Gastroesophageal sphincter (tissue), 4 donors: ENCODE measurements around the gene CD302. TPM values are rescaled to one million over a fixed set of nuclear protein-coding genes. Genes with fewer than 3 reads are reported as not detected.

ENCODE experiments used
- ATAC-seq: fragments of 150-250 bp; one replicate; pipeline ENCODE4 v1.9.1; 2016; ENCODE audit warnings: mild to moderate bottlenecking, moderate library complexity
- H3K27ac ChIP-seq, 4 donors: fragments of 200-600 bp; sonication (generic) in 3 of 4; 1 replicate in 3 of 4; 2 replicates in 1 of 4; pipeline ENCODE4 v1.5.1; 2016 to 2019
- H3K27me3 ChIP-seq: fragments of 200-600 bp; sonication (generic); one replicate; pipeline ENCODE4 v1.5.1; 2019
- H3K36me3 ChIP-seq, 2 donors: fragments of 200-600 bp; sonication (generic); one replicate each; pipeline ENCODE4 v1.5.1; 2019; ENCODE audit warnings: control low read depth in 1 of 2
- H3K4me1 ChIP-seq, 3 donors: fragments of 200-600 bp; sonication (generic); 1 replicate in 2 of 3; 2 replicates in 1 of 3; pipeline ENCODE4 v1.5.1; 2016 to 2019; ENCODE audit warnings: control low read depth in 2 of 3
- H3K4me3 ChIP-seq, 2 donors: fragments of 200-600 bp; sonication (generic); one replicate each; pipeline ENCODE4 v1.5.1; 2019; ENCODE audit warnings: mild to moderate bottlenecking in 1 of 2, moderate library complexity in 1 of 2
- H3K9me3 ChIP-seq, 3 donors: fragments of 200-600 bp; sonication (generic); one replicate each; pipeline ENCODE4 v1.5.1; 2017 to 2019; ENCODE audit warnings: control low read depth in 2 of 3
- EP300 ChIP-seq: sonication (generic); formaldehyde crosslinking; IDR thresholded peaks from one replicate; pipeline ENCODE4 v1.6.1; 2017; ENCODE audit warnings: antibody characterized with exemption, mild to moderate bottlenecking
- POLR2A ChIP-seq, 2 donors: fragments of 450-650 bp; IDR thresholded peaks; one replicate each; pipeline ENCODE4 v1.6.1; 2017; ENCODE audit warnings: antibody characterized with exemption in 2 of 2, mild to moderate bottlenecking in 2 of 2, moderate library complexity in 1 of 2
- POLR2AphosphoS5 ChIP-seq: sonication (generic); formaldehyde crosslinking; IDR thresholded peaks from one replicate; pipeline ENCODE4 v1.6.1; 2017; ENCODE audit warnings: antibody characterized with exemption
- WGBS, 2 donors: methylation state at CpG; one replicate each; pipeline ENCODE4 v1.1.5; 2018; ENCODE audit warnings: low coverage in 1 of 2; 5-methylcytosine and 5-hydroxymethylcytosine counted together
- total RNA-seq, 4 donors: library from RNA; depleted of rRNA; stranded (reverse); fragments of >200 nt; gene quantifications; one replicate each; pipeline ENCODE4 v1.1.0, GENCODE V29; 2016
- TF ChIP-seq, protein P1 (sequence below), 4 experiments: fragments of 200-600 bp in 2 of 4; fragments of 450-650 bp in 2 of 4; sonication (generic) in 1 of 4; IDR thresholded peaks; one replicate each; pipeline ENCODE4 v1.5.1; 2017 to 2019; ENCODE audit warnings: antibody characterized with exemption in 4 of 4, mild to moderate bottlenecking in 2 of 4, moderate library complexity in 2 of 4

CD302 gene
- total RNA-seq, 4 donors from 2014 or later, result 19.0 to 60.0 (median 38.5) TPM

DNA sequence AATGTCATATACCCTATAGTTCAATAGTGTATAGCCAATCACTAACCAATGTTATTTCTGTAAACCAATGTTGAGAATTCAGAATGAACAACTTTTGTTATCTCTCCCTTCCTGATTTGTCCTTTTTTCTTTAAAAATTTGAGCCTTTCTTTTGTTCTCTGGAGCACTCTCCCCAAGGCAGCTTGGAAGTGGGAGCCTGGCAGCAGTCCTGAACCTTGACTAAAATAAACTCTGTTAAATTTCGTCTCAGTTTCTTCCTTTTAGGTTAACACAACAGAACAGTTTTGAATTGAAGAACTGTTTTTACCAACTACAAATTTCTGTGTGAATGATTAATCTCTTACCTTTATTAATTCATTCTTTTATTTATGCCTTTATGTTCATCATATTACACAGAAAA lies 35.9 kb downstream of the CD302 start:
- no peak for ATAC-seq
- TF ChIP-seq POLR2AphosphoS5 (no peak), EP300 (no peak), POLR2A (IDR thresholded peaks at IDR 0.05) (no peak)
- TF ChIP-seq, protein P1, sequence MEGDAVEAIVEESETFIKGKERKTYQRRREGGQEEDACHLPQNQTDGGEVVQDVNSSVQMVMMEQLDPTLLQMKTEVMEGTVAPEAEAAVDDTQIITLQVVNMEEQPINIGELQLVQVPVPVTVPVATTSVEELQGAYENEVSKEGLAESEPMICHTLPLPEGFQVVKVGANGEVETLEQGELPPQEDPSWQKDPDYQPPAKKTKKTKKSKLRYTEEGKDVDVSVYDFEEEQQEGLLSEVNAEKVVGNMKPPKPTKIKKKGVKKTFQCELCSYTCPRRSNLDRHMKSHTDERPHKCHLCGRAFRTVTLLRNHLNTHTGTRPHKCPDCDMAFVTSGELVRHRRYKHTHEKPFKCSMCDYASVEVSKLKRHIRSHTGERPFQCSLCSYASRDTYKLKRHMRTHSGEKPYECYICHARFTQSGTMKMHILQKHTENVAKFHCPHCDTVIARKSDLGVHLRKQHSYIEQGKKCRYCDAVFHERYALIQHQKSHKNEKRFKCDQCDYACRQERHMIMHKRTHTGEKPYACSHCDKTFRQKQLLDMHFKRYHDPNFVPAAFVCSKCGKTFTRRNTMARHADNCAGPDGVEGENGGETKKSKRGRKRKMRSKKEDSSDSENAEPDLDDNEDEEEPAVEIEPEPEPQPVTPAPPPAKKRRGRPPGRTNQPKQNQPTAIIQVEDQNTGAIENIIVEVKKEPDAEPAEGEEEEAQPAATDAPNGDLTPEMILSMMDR (IDR thresholded peaks at IDR 0.05), result no peak
- Histone ChIP-seq H3K4me1 (peaks cover 0 to 12% (median 0%) of the 10 kb centered on the region in 3 donors), H3K9me3 (no peaks in the 10 kb centered on the region), H3K4me3 (no peak overlapping the region), H3K36me3 (peaks cover 0 to 68% of the 10 kb centered on the region in 2 donors), H3K27me3 (no peaks in the 10 kb centered on the region), H3K27ac (peak overlapping the region in 1 of 4 donors; percentile 9)
- WGBS, 2 donors, result 8 to 31% methylated on average over 1 of the region's 1 CpG

DNA sequence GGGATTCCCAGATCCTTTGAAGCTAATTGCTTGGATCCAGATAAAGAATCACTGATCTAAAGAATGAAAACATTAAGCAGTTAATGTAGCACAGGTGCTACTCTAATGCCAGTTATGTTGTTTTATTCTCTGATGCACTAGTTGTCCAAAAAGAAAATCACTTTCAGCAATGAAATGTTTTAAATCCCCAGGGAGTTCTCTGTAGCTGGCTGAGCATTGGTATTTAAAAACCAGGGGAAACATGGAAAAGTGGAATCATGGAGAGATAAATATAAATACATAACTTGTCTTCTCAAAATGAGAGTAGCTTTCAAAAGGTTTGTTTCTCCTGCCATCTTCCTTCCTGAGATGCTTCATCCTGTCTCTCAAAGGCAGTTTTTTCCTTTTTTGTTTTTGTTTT lies 37.7 kb downstream of the CD302 start:
- Histone ChIP-seq H3K4me1 (peaks cover 0 to 13% (median 0%) of the 10 kb centered on the region in 3 donors), H3K27me3 (no peaks in the 10 kb centered on the region), H3K36me3 (peaks cover 0 to 78% of the 10 kb centered on the region in 2 donors), H3K4me3 (no peak overlapping the region), H3K27ac (no peak overlapping the region), H3K9me3 (no peaks in the 10 kb centered on the region)
- TF ChIP-seq POLR2A (IDR thresholded peaks at IDR 0.05) (no peak), POLR2AphosphoS5 (no peak), EP300 (no peak)
- TF ChIP-seq, protein P1 (IDR thresholded peaks at IDR 0.05), result no peak
- ATAC-seq, result no peak

DNA sequence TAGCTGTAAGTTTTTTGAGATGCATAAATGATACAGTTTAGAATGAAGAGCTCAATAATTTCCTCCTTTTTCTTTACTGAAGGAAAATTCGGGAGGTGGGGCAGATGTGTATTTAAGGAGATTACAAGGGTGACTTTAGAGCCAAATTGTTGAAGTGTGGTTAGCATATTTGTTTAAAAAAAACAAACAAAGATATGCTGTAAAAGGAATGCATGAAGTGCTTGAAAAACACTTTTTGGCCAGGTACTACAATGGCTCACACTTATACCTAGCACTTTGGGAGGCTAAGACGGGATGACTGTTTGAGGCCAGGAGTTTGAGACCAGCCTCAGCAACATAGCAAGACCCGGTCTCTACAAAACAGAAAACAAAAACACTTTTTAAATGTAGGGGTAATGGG lies 38.4 kb downstream of the CD302 start:
- TF ChIP-seq, protein P1 (IDR thresholded peaks at IDR 0.05), result no peak
- TF ChIP-seq POLR2A (IDR thresholded peaks at IDR 0.05) (no peak), POLR2AphosphoS5 (no peak), EP300 (no peak)
- peaks cover 0 to 14% (median 0%) of the 10 kb centered on the region in 3 donors for H3K4me1 ChIP-seq
- WGBS, 2 donors, result 91 to 92% methylated on average over 3 of the region's 3 CpGs
- H3K27me3 ChIP-seq, result no peaks in the 10 kb centered on the region
- no peak for ATAC-seq
- no peak overlapping the region for H3K4me3 ChIP-seq
- no peaks in the 10 kb centered on the region for H3K9me3 ChIP-seq
- peaks cover 0 to 72% of the 10 kb centered on the region in 2 donors for H3K36me3 ChIP-seq
- no peak overlapping the region for H3K27ac ChIP-seq

DNA sequence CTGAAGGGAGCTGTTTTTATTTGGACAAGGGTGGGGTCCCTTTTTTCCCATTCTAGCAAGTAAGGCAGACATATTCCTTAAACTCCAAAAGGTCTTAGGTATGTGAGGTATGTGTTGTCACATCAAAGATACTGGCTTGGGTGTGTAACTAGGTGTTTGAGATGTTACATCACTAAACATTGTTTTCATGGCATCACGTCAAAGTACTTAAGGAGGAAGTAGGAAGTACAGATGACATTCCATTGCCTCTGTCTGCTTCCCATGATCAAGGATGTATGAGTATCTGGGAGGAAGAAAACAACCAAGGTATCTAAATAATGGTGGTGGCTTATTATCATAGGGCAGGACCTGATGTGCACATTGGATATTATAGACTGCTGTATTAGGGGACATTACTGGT lies 39.3 kb downstream of the CD302 start:
- H3K27me3 ChIP-seq, result no peaks in the 10 kb centered on the region
- TF ChIP-seq, protein P1 (IDR thresholded peaks at IDR 0.05), result no peak
- TF ChIP-seq POLR2A (IDR thresholded peaks at IDR 0.05), result no peak
- TF ChIP-seq POLR2AphosphoS5, result no peak
- TF ChIP-seq EP300, result no peak
- H3K4me3 ChIP-seq, result no peak overlapping the region
- peaks cover 0 to 71% of the 10 kb centered on the region in 2 donors for H3K36me3 ChIP-seq
- H3K9me3 ChIP-seq, result no peaks in the 10 kb centered on the region
- WGBS, 2 donors, result 67% methylated on average over 1 of the region's 1 CpG
- H3K27ac ChIP-seq, result no peak overlapping the region
- ATAC-seq, result no peak
- H3K4me1 ChIP-seq, result peaks cover 0 to 23% (median 4%) of the 10 kb centered on the region in 3 donors

DNA sequence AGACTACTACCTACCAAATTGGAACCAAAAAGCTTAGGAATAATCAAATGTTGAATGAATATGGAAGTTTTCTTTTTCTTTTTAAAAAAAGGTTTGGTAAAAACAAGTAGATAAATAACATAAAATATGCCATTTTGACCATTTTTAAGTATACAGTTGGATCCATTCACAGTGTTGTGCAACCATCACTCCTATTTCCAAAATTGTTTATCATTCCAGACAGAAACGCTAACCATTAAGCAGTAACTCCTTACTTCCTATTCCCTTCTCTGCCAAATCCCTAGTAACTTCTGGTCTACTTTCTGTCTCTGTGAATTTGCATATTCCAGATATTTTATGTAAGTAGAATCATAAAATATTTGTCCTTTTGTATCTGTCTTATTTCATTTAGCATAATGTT lies 39.8 kb downstream of the CD302 start:
- no peaks in the 10 kb centered on the region for H3K9me3 ChIP-seq
- H3K4me1 ChIP-seq, result peaks cover 0 to 26% (median 4%) of the 10 kb centered on the region in 3 donors
- no peaks in the 10 kb centered on the region for H3K27me3 ChIP-seq
- ATAC-seq, result no peak
- H3K36me3 ChIP-seq, result peaks cover 0 to 68% of the 10 kb centered on the region in 2 donors
- no peak overlapping the region for H3K4me3 ChIP-seq
- no peak overlapping the region for H3K27ac ChIP-seq
- 55% methylated on average over 1 of the region's 1 CpG; no CpG with 5 or more reads in 1 of the 2 donors for WGBS, 2 donors
- TF ChIP-seq POLR2A (IDR thresholded peaks at IDR 0.05) (no peak), POLR2AphosphoS5 (no peak), EP300 (no peak)
- TF ChIP-seq, protein P1 (IDR thresholded peaks at IDR 0.05), result no peak
